Activated CD8-positive, alpha-beta memory T cell treated with anti-CD3 and anti-CD28 coated beads for 24 hours (primary cell): ENCODE data around the gene RAB9A.
"Not testable (repeated sequence)": the region's sequence is repeated elsewhere in the genome, so short reads cannot be mapped to it uniquely, and the experiment has no call there.

Source experiments
- DNase-seq: peaks from one replicate; pipeline ENCODE4 v3.0.0-alpha.2; 2020

RAB9A gene

GRCh38 chrX:13670197-13670596 is 18.7 kb upstream of the RAB9A start:
- DNase-seq, result no peak

GRCh38 chrX:13673016-13673415 is 15.9 kb upstream of the RAB9A start:
- DNase-seq, result no peak

- DNase-seq, result no peak
Observed at GRCh38 chrX:13676885-13677284, 12.0 kb upstream of the RAB9A start.

GRCh38 chrX:13679700-13680099 is 9.2 kb upstream of the RAB9A start:
- not testable (repeated sequence) for DNase-seq

GRCh38 chrX:13681595-13681994 is 7.3 kb upstream of the RAB9A start:
- no peak for DNase-seq

- DNase-seq, result no peak
Observed at GRCh38 chrX:13684361-13684760, 4.6 kb upstream of the RAB9A start.

GRCh38 chrX:13685126-13685763 is 3.7 kb upstream of the RAB9A start:
- no peak for DNase-seq

GRCh38 chrX:13687203-13687602 is 1.7 kb upstream of the RAB9A start:
- DNase-seq, result no peak

GRCh38 chrX:13688384-13688957 is 457 bp upstream of the RAB9A start:
- no peak for DNase-seq

GRCh38 chrX:13689741-13690211 is 848 bp downstream of the RAB9A start:
- no peak for DNase-seq

GRCh38 chrX:13690836-13691235 is 1.9 kb downstream of the RAB9A start:
- DNase-seq, result no peak

GRCh38 chrX:13691841-13692371 is 3.0 kb downstream of the RAB9A start:
- DNase-seq, result no peak

- DNase-seq, result no peak
Observed at GRCh38 chrX:13692771-13693231, 3.9 kb downstream of the RAB9A start.

GRCh38 chrX:13693341-13693961 is 4.5 kb downstream of the RAB9A start:
- no peak for DNase-seq

- DNase-seq, result no peak
Observed at GRCh38 chrX:13694359-13694758, 5.4 kb downstream of the RAB9A start.

GRCh38 chrX:13694983-13695382 is 6.1 kb downstream of the RAB9A start:
- no peak for DNase-seq

- no peak for DNase-seq
Observed at GRCh38 chrX:13695601-13696115, 6.7 kb downstream of the RAB9A start.

- DNase-seq, result no peak
Observed at GRCh38 chrX:13697455-13697854, 8.5 kb downstream of the RAB9A start.

GRCh38 chrX:13697976-13698375 is 9.0 kb downstream of the RAB9A start:
- no peak for DNase-seq

GRCh38 chrX:13698432-13698831 is 9.5 kb downstream of the RAB9A start:
- no peak for DNase-seq

GRCh38 chrX:13699183-13699826 is 10.4 kb downstream of the RAB9A start:
- DNase-seq, result no peak

- DNase-seq, result no peak
Observed at GRCh38 chrX:13700380-13700779, 11.5 kb downstream of the RAB9A start.

- no peak for DNase-seq
Observed at GRCh38 chrX:13702111-13702789, 13.3 kb downstream of the RAB9A start.
